HG03442 (cell line): ENCODE measurements around the gene AFF4.
"Not testable (repeated sequence)": the region's sequence is repeated elsewhere in the genome, so short reads cannot be mapped to it uniquely, and the experiment has no call there.

Experiments used
- ATAC-seq: cut with Tn5 transposase; IDR thresholded peaks from one replicate; pipeline ENCODE4 v1.9.1; 2021; ENCODE audit warnings: mild to moderate bottlenecking, moderate library complexity; ENCODE audit not compliant: unreplicated experiment

Gene AFF4

DNA sequence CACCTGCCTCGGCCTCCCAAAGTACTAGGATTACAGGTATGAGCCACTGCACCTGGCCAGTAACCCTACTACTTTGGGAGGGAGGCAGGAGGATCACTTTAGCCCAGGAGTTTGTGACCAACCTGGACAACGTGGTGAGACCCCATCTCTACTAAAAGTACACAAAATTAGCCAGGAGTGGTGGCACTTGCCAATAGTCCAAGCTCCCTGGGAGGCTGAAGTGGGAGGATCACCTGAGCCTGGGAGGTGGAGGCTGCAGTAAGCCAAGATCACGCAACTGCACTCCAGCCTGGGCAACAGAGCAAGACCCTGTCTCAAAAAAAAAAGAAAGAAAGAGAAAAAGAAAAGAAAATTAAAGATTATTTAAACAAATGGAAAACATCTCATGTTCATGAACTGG, 107.4 kb downstream of the AFF4 start:
- no peak for ATAC-seq

DNA sequence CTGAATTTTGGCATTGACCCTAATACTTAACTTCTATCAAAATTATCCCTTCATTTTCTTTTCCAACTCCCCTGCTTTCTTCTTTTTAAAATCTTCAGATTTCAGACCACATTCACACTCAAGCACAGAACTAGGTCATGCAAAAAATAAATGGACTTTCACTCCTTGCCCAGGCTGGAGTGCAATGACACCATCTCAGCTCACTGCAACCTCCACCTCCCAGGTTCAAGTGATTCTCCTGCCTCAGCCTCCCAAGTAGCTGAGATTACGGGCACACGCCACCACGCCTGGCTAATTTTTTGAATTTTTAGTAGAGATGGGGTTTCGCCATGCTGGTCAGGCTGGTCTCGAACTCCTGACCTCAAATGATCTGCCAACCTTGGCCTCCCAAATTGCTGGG, 108.4 kb downstream of the AFF4 start:
- not testable (repeated sequence) for ATAC-seq

DNA sequence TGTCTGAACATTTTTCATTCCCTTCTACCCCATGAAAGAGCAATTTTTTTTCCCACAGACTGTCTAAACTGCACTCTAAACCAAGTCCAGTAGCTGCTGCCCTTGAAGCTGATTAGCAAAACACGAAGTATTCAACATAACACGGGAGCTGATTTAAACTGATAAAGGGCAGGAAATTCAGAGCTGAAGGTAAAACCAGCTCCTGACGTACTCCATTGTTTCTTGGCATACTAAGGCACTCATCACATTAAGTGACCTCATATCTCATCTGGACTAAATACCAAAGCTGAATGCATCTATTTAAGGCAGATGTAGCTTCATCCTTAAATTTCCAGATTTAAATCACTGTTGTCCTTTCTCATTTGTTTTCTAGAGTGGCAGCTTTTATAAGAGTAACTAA, 109.1 kb downstream of the AFF4 start:
- ATAC-seq: no peak

DNA sequence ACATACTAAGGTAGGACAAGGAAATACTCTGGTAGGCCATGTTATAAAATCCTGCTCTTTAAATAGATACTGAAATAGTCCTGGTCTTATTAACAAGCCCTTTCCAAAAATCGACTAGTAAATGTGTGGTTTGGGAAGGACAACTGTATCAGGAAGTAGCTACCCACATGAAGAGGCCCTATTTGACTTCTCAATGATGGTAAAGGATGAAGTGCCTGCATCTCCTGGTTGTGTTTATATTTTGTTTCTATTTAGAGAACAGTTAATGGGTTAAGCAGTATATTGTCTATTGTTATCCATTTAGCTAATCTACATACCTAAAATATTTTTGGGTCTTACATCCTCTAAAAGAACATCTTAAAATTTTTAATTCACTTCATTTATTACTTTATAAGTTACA, 109.6 kb downstream of the AFF4 start:
- no peak for ATAC-seq

DNA sequence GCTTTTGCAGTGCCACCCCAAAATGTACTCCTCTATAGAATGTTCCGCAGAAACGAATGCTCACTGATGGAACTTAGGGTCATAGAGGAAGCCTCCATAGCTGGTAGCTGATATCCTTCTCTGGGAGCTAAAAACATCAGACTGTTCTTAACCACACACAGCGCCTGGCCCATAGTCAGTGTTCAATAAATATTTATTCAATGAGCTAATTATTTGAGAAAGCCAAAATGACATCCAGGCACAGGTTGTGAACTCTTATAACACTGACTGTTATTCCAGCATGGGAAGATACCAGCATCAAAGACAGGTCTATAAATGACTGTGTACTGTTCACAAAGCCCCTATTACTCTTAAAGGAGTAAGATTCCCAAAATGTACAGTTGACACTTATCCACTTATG, 110.1 kb downstream of the AFF4 start:
- no peak for ATAC-seq

DNA sequence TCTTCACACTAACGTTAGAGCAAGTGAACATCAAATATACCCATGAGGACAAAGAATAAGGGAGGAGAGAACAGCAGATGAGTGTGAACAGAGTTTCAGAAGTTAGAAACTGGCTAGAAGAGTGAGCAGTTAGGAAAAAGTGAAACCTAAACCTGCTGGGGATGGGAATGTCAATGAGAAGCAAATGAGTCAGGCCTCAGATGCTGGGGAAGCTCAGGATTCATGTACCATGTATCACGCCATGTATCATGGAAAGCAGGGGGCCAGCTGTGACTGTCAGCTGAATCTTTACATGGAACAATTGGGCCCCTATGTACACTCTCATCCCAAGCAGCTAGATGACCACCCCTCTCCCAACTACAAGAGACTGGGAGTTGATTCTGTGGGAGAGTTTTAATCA, 113.4 kb downstream of the AFF4 start:
- ATAC-seq: no peak

DNA sequence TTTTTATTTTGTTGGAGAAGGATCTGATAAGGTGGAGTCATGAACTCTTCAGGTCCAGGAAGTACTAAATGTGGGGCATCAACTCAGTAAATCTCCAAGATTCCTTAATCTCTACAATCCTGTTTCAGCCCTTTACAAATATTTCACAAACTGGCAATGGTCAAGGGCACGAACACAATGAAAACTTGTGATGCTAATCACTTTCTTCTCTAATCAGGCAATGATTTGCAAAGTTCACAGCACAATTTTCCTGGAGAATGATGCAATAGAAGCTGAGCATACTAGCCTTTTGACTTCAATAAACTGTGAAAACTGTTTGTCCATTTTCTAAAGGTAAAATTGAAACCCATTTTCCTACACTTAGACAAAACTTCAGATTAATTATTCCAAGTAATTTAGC, 114.1 kb downstream of the AFF4 start:
- ATAC-seq: no peak

DNA sequence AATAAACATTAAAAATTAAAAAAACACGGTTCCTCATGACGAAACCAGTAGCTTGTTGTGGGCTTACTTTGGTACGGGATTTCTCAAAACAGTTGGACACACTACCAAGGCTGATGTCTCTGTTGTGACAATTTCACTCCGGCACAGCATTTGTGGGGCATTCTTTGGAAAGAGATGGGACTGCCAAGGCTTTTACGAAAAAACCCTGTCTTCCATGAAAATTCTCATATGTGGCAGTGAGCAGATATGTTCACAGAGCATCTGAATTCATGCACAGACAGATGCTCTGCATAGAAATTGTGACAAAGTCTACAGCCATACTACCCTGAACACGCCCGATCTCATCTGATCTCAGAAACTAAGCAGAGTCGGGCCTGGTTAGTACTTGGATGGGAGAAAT, 115.2 kb downstream of the AFF4 start:
- no peak for ATAC-seq

DNA sequence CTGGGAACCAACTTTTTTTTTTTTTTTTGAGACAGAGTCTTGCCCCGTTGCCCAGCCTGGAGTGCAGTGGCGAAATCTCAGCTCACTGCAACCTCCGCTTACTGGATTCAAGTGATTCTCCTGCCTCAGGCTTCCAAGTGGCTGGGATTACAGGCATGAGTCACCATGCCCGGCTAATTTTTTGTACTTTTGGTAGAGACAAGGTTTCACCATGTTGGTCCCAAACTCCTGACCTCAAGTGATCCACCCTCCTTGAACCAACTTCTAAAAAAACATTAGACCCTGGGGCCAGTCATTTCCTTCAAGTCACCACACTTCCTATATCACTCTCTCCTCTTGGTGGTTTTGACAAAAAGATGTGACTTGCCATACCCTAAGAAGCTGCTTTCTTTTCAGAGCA, 122.1 kb downstream of the AFF4 start:
- ATAC-seq: no peak

DNA sequence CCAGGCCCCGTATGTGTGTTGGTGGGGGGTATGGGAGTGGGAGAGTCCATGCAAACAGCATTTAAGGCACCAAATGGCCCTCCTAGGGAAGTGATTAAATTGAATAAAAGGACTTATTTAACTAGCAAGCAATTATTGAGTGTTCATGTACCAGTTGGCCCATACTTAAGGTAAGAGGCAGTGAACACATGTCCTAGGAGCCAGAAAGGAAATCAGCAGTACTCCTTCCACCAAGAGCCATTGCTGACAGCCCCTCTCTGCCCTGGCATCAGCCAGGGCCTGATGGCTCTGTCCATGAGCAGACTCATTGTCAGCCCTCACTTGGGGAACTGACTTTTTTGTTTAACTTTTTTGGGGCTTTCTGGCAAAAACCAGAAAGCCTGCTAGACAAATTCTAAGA, 122.5 kb downstream of the AFF4 start:
- no peak for ATAC-seq

DNA sequence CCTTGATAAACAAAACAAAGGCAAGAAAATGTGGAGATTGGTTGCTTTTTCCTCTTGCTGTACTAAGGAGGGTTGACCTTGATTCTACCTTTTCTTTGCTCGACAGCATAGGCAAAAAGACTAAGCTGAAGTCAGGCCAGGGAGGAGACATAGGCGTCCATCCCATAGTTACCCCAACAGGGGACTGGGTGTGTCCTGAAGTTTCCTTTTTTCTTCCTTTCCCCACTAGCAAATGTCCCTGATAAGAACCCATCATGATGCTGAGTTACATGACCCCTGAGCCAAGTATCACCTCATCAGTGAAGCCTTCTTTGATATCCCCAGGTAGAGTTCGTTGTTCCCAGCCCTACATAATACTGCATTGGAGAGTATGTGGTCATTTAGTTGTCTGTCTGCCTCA, 123.1 kb downstream of the AFF4 start:
- no peak for ATAC-seq

DNA sequence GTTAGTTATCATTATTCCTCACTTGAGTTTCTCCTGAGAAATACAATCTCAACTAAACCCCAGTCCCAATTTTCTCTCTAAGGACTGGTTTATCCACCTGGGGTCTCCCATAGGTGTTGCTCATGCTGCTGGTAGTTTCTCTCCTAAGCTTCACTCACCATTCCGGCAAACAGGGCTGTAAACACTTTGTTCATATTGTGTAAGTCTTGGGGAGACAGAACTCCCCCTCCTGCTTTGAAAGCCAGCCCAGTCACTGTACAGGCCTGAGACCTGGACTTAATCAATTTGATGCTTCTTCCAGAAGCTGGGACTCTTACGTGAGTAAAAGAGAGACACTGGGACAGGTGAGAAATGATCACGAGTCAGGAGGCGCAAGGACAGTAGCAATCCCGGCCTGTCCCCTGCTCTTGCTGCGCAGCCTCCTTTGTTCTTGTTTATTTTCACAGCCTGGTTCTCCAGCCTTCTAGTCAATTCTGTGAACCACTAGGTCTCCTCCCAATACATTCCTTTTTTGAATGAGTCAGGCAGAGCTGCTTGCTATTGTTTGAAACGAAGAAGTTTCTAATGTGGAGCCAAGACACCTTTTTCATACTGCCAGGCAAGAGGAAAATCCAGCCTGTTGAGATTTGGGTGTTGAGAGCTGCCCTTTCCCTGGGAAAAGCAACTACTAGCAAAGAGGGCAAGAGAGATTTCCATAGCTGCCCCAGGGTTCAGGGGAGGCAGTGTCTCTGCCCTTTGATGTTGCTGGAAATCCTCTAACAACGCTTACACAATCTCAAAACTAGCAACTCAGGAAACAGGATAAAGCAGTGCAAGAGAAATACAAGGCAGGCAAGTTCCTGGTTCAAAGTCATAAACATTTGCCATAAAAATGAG, 123.8 kb downstream of the AFF4 start:
- no peak for ATAC-seq

DNA sequence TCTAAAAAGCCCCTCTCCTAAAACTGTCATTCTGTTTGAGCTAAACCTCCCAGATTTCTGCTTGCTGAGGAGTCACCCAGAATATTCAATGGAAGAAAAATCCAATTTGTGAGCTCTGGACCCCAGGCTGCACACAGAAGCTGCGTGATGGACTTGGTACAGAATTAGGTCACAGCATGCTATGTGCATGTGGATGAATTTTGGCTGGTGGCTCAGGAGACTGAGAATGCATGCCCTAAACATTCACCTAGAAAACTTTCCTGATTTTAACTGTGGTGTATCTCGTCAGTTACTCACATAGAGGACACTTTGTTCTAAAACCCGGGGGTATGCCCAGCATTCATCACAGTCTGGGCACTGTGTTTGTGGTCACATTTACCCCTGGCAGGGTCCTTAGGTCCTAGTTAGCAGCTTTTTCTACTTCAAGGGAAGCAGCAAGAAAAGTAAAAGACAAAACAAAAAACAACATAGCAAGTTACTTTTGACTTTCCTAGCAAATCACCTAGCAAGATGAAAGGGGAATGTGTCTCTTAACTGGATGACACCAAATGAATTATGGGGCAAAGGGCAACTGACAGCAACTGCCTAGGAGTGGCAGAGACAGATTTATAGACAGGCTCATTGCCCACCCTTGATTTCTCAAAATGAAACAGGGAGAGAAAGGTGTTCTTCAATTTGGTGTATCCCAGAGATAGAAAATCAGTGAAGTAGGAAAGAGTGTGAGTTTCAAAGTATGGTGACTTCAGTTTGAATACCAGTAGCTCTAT, 124.7 kb downstream of the AFF4 start:
- no peak for ATAC-seq

DNA sequence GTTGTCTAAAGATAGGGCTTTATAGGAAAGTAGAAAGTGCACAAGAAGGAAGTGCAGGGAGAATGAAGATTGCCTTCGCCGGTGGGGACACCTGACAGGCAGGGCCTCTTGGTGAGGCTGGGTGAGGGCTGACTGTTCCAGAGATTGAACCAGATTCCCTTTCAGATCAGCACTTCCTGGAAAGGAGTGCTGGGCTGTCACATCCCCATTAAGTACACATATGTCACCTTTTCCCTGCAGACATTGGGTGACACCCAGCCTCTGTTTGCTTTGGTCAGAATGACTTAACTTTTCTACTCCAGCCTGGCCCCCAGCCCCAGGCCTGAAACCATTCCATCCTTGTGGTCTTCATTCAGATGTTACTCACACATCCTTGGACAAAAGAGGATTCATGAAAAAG, 125.6 kb downstream of the AFF4 start:
- no peak for ATAC-seq

DNA sequence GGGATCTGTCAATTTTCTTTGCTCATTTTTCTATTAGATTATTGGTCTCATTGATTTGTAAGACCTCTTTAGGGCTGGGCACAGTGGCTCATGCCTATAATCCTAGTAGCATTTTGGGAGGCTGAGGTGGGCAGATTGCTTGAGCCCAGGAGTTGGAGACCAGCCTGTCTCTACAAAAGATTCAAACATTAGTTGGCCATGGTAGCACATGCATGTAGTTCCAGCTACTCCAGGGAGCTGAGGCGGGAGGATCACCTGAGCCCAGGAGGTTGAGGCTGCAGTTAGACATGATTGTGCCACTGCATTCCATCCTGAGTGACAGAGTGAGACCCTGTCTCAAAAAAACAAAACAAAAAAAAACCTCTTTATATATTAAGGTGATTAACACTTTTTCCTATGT, 126.6 kb downstream of the AFF4 start:
- ATAC-seq: no peak

DNA sequence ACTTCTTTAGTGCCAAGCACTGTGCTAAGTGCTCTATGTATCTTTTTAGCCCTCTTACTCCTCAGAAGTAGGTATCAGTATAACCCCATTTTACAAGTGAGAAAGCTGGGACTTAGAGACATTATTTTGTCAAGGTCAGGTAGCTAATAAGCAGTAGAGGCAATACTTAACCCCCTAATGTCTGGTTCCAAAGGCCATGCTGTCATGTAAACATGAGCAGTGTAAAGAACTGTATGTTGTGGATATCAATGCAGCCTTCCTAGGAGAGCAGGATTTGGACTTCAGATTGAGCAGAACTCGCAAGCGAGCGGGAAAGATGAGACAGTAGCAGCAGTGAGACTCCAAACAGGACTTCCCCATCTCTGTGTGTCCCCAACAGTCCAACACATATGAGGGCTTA, 129.4 kb downstream of the AFF4 start:
- no peak for ATAC-seq

DNA sequence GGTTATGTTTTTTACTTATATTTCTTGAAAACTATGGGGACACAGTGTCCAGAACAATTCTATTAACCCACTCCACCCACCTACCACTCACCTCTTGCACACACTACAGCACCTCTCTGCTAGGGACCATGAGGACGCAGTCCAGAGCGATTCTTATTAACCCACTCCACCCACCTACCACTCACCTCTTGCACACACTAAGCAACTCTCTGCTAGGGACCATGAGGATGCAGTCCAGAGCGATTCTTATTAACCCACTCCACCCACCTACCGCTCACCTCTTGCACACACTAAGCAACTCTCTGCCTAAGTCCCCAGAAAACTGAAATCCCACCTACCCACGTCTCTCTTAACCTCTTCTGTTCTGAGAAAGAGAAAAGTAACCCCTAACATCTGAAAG, 130.8 kb downstream of the AFF4 start:
- no peak for ATAC-seq

DNA sequence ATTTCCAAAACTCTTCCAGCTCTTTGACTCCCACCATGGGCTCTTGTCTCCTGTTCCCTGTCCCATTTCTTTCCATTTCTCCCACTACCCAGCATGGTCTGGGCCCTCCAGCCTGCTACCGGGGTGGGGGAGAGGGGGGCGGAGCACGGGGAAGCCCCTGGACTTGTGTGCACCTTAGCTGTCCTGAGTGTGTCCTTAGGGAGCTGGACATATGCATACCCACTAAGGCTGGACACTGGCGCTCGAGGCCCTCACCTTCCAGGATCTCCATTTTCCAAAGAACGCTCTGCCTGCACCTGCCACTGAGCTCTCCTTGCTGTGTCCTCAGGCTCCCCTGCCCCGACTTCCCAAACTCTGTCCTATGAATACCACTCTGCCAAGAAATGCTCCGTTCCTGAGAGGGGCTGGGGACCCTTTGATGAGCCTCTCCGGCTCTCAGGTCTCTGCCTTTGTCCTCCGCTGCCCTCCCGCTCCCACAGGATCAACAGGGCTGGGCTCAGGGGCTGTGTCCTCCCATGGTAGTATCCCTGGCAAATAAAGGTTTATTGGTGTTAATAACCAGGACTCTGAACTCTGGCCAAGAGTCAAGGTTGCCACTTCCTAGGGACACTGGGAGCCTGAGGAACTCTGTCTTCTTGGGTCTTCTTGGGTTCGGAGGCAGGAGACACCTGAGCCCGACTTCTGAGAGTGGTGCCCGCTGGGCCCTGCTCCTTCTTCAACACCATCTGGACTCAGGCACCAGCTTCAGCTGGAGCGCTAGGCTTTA, 132.2 kb downstream of the AFF4 start:
- no peak for ATAC-seq

DNA sequence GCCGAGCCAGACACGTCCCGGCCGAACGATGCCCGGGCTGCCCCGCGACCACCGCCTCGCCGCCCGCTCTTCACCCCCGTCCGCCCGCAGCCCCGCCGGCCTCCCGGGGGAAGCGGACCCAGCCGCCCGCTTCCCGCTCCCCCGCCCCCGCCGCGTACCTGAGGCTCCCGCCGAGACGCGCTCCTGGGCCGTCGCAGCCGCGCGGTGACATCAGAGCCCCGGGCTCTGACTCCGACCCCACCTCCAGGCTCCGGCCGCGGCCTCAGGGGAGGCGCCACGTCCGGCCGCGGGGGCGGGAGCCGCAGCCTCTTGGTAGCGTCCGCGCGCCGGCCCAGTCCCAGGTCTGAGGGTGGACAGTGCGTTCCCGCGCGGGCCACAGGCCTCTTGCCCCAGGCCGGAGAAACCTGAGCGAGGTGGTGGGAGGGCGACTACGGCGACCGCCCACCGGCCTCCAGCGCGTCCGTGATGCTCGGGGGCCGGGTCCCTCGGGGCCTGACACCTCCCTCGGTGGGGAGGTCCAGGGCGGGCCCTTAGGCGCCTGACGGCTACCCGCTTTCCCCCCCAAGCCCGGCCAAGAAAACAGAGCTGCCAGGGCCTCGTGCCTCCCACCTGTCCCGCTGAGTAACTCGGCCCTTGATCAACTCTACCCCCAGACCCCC, 132.9 kb downstream of the AFF4 start, which contains the start of gene SHROOM1:
TSS of gene SHROOM1 (minus strand) at position 212 of the 659 bp plus-strand sequence. CDS start 4,507 bp downstream, outside the sequence.
- ATAC-seq: peak; percentile 65

DNA sequence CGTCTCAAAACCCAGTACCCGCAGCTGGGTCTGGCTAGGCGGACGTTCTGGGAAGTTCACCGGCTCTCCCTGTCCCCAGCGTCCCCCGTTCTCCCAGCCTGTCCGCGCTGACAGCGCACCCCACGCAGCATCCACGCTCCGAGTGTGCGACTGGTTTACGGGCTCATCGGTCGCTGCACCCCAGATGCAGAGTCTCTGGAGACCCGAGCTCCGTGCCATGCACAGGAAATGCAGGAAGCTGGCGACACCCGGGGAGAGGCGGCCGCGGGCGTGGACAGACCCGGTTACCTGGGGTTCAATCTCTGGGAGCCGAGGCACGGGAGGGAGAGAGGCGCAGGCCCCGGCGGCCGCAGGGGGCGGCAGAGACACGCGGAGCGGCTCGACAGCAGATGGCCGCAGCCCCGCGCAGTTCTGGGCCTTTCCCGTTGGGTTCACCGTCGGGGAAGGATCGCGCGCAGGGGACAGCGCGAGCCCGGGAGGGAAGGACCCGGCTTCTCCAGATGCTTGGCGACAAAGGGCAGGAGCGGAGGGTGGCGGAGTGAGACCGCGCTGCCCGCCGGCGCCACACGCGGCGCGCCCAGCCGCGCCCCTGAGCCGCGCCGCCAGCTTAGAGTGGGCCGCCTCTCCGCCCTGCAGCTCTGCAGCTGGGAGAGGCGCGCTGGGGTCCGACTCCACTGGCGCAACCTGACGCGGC, 133.5 kb downstream of the AFF4 start:
- ATAC-seq: peak; percentile 72
